Vagina (tissue), 2 donors: ENCODE results near the gene FAM53B.

Source experiments
- CTCF ChIP-seq, 3 experiments: fragments of 450-650 bp in 2 of 3; fragments of 200-600 bp in 1 of 3; sonication (generic) in 1 of 3; IDR thresholded peaks; one replicate each; pipeline ENCODE4 v1.5.1; 2017 to 2019; ENCODE audit warnings: antibody characterized with exemption in 3 of 3, mild to moderate bottlenecking in 2 of 3, moderate library complexity in 2 of 3
- POLR2A ChIP-seq, 2 donors: fragments of 450-650 bp; IDR thresholded peaks; one replicate each; pipeline ENCODE4 v1.6.1; 2017; ENCODE audit warnings: antibody characterized with exemption in 2 of 2, mild to moderate bottlenecking in 2 of 2, moderate library complexity in 2 of 2
- POLR2AphosphoS5 ChIP-seq, 2 donors: sonication (generic); formaldehyde crosslinking; IDR thresholded peaks; one replicate each; pipeline ENCODE4 v1.9.0; 2017; ENCODE audit warnings: antibody characterized with exemption in 2 of 2, mild to moderate bottlenecking in 2 of 2, low read depth in 1 of 2; ENCODE audit not compliant: insufficient read depth in 1 of 2

- TF ChIP-seq CTCF (IDR thresholded peaks at IDR 0.05): no peak
- TF ChIP-seq POLR2A (IDR thresholded peaks at IDR 0.05): no peak
- no peak for TF ChIP-seq POLR2AphosphoS5 (IDR thresholded peaks at IDR 0.05; ENCODE audit: insufficient read depth in 1 of 2, low read depth in 1 of 2)
These were observed 31.3 kb downstream of the FAM53B start for GRCh38 chr10:124712704-124713407.
